GM12878 (cell line): ENCODE data around the gene PRKCB. TPM values are rescaled to one million over a fixed set of nuclear protein-coding genes. Genes with fewer than 3 reads are reported as not detected.

Source experiments
- ATAC-seq: fragments of 200-7000 bp; cut with Tn5 transposase; 3 replicates; pipeline ENCODE4 v1.9.1; 2020; ENCODE audit warnings: mild to moderate bottlenecking, moderate library complexity
- BruUV-seq: library from RNA; stranded (reverse); fragments of 400-500 nt; replicated peaks from 2 replicates; lab custom pipeline; 2021; lab: Mats Ljungman, UMichigan
- CTCF ChIA-PET: fragments of 300-600 bp; sonication (Branson Sonifier 250); formaldehyde crosslinking; extraction: SDS; loops from one replicate; lab custom pipeline; 2021; ENCODE audit warnings: inconsistent platforms; lab: Yijun Ruan, JAX
- POLR2A ChIA-PET: fragments of 350-600 bp; formaldehyde crosslinking; extraction: SDS; loops from one replicate; lab custom pipeline; 2021; ENCODE audit warnings: inconsistent platforms; lab: Charles Lee
- RAD21 ChIA-PET: fragments of 300-600 bp; sonication (Branson Sonifier 250); formaldehyde crosslinking; loops from one replicate; lab custom pipeline; 2023; ENCODE audit warnings: antibody characterized with exemption; ENCODE audit not compliant: unreplicated experiment; lab: Charles Lee
- SMC1A ChIA-PET: fragments of 300-600 bp; sonication (Branson Sonifier 250); formaldehyde crosslinking; loops from one replicate; lab custom pipeline; 2023; ENCODE audit not compliant: unreplicated experiment, uncharacterized antibody; lab: Charles Lee
- DNase-seq: peaks from one replicate; pipeline ENCODE4 v3.0.0-alpha.2; 2011; ENCODE audit warnings: low read depth, low spot score
- FAIRE-seq: peaks from 3 replicates; lab custom pipeline; 2011; peaks lifted over from hg19 to GRCh38; lab: Jason Lieb, UNC
- H2AFZ ChIP-seq: 2 replicates; pipeline ENCODE4 v1.6.0; 2011; ENCODE audit warnings: low read depth, low read length, control low read depth; ENCODE audit not compliant: control insufficient read depth
- H3K27ac ChIP-seq: 2 replicates; pipeline ENCODE4 v1.5.1; 2011; ENCODE audit warnings: control low read depth; ENCODE audit not compliant: control insufficient read depth, insufficient read depth
- H3K27me3 ChIP-seq, 2 experiments: replicated peaks in 1 of 2; 2 replicates each; pipeline versions ENCODE4 v1.6.0 to v1.6.1; 2011; ENCODE audit warnings: low read length in 1 of 2; ENCODE audit not compliant: control insufficient read depth in 2 of 2, insufficient read depth in 2 of 2
- H3K36me3 ChIP-seq, 2 experiments: 2 replicates each; pipeline ENCODE4 v1.5.1; 2011; ENCODE audit warnings: low read length in 1 of 2; ENCODE audit not compliant: control insufficient read depth in 2 of 2, insufficient read depth in 2 of 2
- H3K4me1 ChIP-seq: 2 replicates; pipeline ENCODE4 v1.6.1; 2011; ENCODE audit warnings: mild to moderate bottlenecking, low read length, moderate library complexity, mixed read lengths; ENCODE audit not compliant: control insufficient read depth, insufficient read depth
- H3K4me2 ChIP-seq: 2 replicates; pipeline ENCODE4 v1.6.0; 2011; ENCODE audit warnings: control low read depth; ENCODE audit not compliant: control insufficient read depth, insufficient read depth
- H3K4me3 ChIP-seq: fragments of 200-600 bp; sonication (generic); 2 replicates; pipeline ENCODE4 v1.5.1; 2016
- H3K79me2 ChIP-seq: 2 replicates; pipeline ENCODE4 v1.6.0; 2011; ENCODE audit warnings: low read length; ENCODE audit not compliant: control insufficient read depth, insufficient read depth
- H3K9ac ChIP-seq: 2 replicates; pipeline ENCODE4 v1.8.0; 2011; ENCODE audit warnings: low read length, control low read depth, mixed read lengths; ENCODE audit not compliant: control insufficient read depth, insufficient read depth
- H3K9me3 ChIP-seq: replicated peaks from 3 replicates; pipeline ENCODE4 v1.5.1; 2011; ENCODE audit warnings: mild to moderate bottlenecking, low read length; ENCODE audit not compliant: control insufficient read depth, insufficient read depth
- H4K20me1 ChIP-seq: 2 replicates; pipeline ENCODE4 v1.6.0; 2011; ENCODE audit not compliant: control insufficient read depth, insufficient read depth
- EP300 ChIP-seq, 2 experiments: fragments of 150-350 bp in 1 of 2; IDR thresholded peaks; 2 replicates each; pipeline ENCODE4 v1.6.1; 2011 to 2012; ENCODE audit warnings: low read depth in 2 of 2, low read length in 2 of 2, borderline replicate concordance in 1 of 2, improper control_type of control experiment in 1 of 2, inconsistent platforms in 1 of 2; ENCODE audit not compliant: control insufficient read depth in 1 of 2
- GABPA ChIP-seq: IDR thresholded peaks from 2 replicates; pipeline ENCODE4 v1.6.1; 2014; ENCODE audit warnings: antibody characterized with exemption, low read depth, mild to moderate bottlenecking, inconsistent platforms
- HDAC2 ChIP-seq: fragments of 200-600 bp; sonication (generic); IDR thresholded peaks from 2 replicates; pipeline ENCODE4 v1.6.1; 2017
- RBBP5 ChIP-seq: fragments of 200-600 bp; sonication (generic); conservative IDR thresholded peaks from 2 replicates; pipeline ENCODE4 v1.6.1; 2016
- RFX5 ChIP-seq: IDR thresholded peaks from 2 replicates; pipeline ENCODE4 v1.6.1; 2011; ENCODE audit warnings: low read depth, low read length, improper control_type of control experiment
- SP1 ChIP-seq: IDR thresholded peaks from one replicate; pipeline ENCODE4 v1.6.1; 2011; ENCODE audit warnings: low read depth, low read length
- SPI1 ChIP-seq: IDR thresholded peaks from 2 replicates; pipeline ENCODE4 v1.6.1; 2011; ENCODE audit warnings: low read depth, mild to moderate bottlenecking, low read length, moderate library complexity, borderline replicate concordance; ENCODE audit not compliant: insufficient read depth
- TAF1 ChIP-seq: IDR thresholded peaks from 2 replicates; pipeline ENCODE4 v1.6.1; 2011; ENCODE audit warnings: mild to moderate bottlenecking, low read depth, low read length, borderline replicate concordance
- TCF7 ChIP-seq: IDR thresholded peaks from 2 replicates; pipeline ENCODE4 v1.6.1; 2014; ENCODE audit warnings: antibody characterized with exemption, borderline replicate concordance
- USF1 ChIP-seq: IDR thresholded peaks from 2 replicates; pipeline ENCODE4 v1.6.1; 2011; ENCODE audit warnings: borderline replicate concordance, low read depth, mild to moderate bottlenecking, moderate library complexity, mixed read lengths, low read length; ENCODE audit not compliant: insufficient read depth; ENCODE audit errors: extremely low read length
- ZSCAN29 ChIP-seq: fragments of 450-650 bp; IDR thresholded peaks from 2 replicates; pipeline ENCODE4 v1.6.1; 2017; ENCODE audit warnings: mild to moderate bottlenecking, moderate library complexity
- WGBS: methylation state at CpG from one replicate; pipeline ENCODE4 v1.1.6; 2016; ENCODE audit warnings: low lambda C conversion rate; ENCODE audit not compliant: insufficient replicate concordance, insufficient coverage; ENCODE audit errors: missing lambda C conversion rate; 5-methylcytosine and 5-hydroxymethylcytosine counted together
- in situ Hi-C: fragments of 300-500 bp; cut with MboI; formaldehyde crosslinking; loops from 9 replicates; pipeline ENCODE4 v1.14.3; 2018; ENCODE audit warnings: mixed read lengths
- intact Hi-C: fragments of 100-400 bp; cut with micrococcal nuclease; formaldehyde crosslinking; loops from one replicate; pipeline ENCODE4 v1.14.2; 2022; ENCODE audit not compliant: unreplicated experiment
- polyA plus RNA-seq, 11 experiments: library from polyadenylated mRNA; depleted of rRNA in 4 of 11; unstranded in 6 of 11; stranded (reverse) in 5 of 11; fragments of >200 nt; fragmentation: Nextera tagmentation in 4 of 11; fragmentation: Illumina TruSeq in 1 of 11; extraction: Ambion mirVana in 4 of 11; extraction: Trizol in 1 of 11; gene quantifications; 1 replicate in 1 of 11; 2 replicates in 10 of 11; pipeline versions ENCODE4 v1.2.1 to v1.2.3, GENCODE V29; 2011 to 2016; ENCODE audit warnings: inconsistent platforms in 2 of 11, missing spikeins in 2 of 11, low read depth in 1 of 11
- total RNA-seq, 4 experiments: library from RNA; depleted of rRNA in 3 of 4; stranded (reverse); fragments of >200 nt in 3 of 4; fragmentation: Illumina TruSeq in 1 of 4; extraction: Trizol in 1 of 4; gene quantifications; 2 replicates each; pipeline versions ENCODE4 v1.2.1 to v1.2.3, GENCODE V29; 2013 to 2021
- TF ChIP-seq, protein P1 (sequence below): fragments of 150-350 bp; IDR thresholded peaks from 2 replicates; pipeline ENCODE4 v1.6.1; 2016; ENCODE audit warnings: low read depth, low read length
- TF ChIP-seq, protein P2 (sequence below): fragments of 450-650 bp; IDR thresholded peaks from 2 replicates; pipeline ENCODE4 v1.6.1; 2017; ENCODE audit warnings: mild to moderate bottlenecking, moderate library complexity

PRKCB gene
- total and polyA plus RNA-seq, 10 of the 15 experiments (the other 5 are each of a cell fraction or from before 2014, with no cell fraction given), result 21.4 to 158 (median 97.3) TPM

- Histone ChIP-seq H3K4me2 (no peak overlapping the region), H2AFZ (no peak overlapping the region), H3K79me2 (no peaks in the 10 kb centered on the region), H3K27ac (no peak overlapping the region), H3K9ac (no peak overlapping the region), H3K4me3 (no peak overlapping the region)
- no peak for ATAC-seq
- POLR2A ChIA-PET, result interaction anchor here (0.7 kb wide), 1 partner anchor 332 kb away, joined by 3 read pairs; no protein-coding TSS in a partner anchor
- RAD21 ChIA-PET, result no interaction called here
- no peak for TF ChIP-seq ZSCAN29
- TF ChIP-seq USF1, result no peak
- no peak for TF ChIP-seq SPI1
- TF ChIP-seq SP1, result no peak
- TF ChIP-seq, protein P1, sequence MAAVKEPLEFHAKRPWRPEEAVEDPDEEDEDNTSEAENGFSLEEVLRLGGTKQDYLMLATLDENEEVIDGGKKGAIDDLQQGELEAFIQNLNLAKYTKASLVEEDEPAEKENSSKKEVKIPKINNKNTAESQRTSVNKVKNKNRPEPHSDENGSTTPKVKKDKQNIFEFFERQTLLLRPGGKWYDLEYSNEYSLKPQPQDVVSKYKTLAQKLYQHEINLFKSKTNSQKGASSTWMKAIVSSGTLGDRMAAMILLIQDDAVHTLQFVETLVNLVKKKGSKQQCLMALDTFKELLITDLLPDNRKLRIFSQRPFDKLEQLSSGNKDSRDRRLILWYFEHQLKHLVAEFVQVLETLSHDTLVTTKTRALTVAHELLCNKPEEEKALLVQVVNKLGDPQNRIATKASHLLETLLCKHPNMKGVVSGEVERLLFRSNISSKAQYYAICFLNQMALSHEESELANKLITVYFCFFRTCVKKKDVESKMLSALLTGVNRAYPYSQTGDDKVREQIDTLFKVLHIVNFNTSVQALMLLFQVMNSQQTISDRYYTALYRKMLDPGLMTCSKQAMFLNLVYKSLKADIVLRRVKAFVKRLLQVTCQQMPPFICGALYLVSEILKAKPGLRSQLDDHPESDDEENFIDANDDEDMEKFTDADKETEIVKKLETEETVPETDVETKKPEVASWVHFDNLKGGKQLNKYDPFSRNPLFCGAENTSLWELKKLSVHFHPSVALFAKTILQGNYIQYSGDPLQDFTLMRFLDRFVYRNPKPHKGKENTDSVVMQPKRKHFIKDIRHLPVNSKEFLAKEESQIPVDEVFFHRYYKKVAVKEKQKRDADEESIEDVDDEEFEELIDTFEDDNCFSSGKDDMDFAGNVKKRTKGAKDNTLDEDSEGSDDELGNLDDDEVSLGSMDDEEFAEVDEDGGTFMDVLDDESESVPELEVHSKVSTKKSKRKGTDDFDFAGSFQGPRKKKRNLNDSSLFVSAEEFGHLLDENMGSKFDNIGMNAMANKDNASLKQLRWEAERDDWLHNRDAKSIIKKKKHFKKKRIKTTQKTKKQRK, result no peak
- no peak for TF ChIP-seq HDAC2
- no peak for TF ChIP-seq TCF7
- TF ChIP-seq GABPA, result no peak
- TF ChIP-seq EP300 (IDR thresholded peaks at IDR 0.05; ENCODE audit: borderline replicate concordance in 1 of 2, control insufficient read depth in 1 of 2, low read depth in 2 of 2, low read length in 2 of 2), result no peak
- TF ChIP-seq, protein P2, sequence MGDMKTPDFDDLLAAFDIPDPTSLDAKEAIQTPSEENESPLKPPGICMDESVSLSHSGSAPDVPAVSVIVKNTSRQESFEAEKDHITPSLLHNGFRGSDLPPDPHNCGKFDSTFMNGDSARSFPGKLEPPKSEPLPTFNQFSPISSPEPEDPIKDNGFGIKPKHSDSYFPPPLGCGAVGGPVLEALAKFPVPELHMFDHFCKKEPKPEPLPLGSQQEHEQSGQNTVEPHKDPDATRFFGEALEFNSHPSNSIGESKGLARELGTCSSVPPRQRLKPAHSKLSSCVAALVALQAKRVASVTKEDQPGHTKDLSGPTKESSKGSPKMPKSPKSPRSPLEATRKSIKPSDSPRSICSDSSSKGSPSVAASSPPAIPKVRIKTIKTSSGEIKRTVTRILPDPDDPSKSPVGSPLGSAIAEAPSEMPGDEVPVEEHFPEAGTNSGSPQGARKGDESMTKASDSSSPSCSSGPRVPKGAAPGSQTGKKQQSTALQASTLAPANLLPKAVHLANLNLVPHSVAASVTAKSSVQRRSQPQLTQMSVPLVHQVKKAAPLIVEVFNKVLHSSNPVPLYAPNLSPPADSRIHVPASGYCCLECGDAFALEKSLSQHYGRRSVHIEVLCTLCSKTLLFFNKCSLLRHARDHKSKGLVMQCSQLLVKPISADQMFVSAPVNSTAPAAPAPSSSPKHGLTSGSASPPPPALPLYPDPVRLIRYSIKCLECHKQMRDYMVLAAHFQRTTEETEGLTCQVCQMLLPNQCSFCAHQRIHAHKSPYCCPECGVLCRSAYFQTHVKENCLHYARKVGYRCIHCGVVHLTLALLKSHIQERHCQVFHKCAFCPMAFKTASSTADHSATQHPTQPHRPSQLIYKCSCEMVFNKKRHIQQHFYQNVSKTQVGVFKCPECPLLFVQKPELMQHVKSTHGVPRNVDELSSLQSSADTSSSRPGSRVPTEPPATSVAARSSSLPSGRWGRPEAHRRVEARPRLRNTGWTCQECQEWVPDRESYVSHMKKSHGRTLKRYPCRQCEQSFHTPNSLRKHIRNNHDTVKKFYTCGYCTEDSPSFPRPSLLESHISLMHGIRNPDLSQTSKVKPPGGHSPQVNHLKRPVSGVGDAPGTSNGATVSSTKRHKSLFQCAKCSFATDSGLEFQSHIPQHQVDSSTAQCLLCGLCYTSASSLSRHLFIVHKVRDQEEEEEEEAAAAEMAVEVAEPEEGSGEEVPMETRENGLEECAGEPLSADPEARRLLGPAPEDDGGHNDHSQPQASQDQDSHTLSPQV, result no peak
- TF ChIP-seq RFX5, result no peak
- TF ChIP-seq RBBP5, result no peak
- TF ChIP-seq TAF1, result no peak
- TF ChIP-seq, all 136 proteins: peak for 0
- peaks cover 3% of the 10 kb centered on the region for H4K20me1 ChIP-seq
- SMC1A ChIA-PET, result interaction anchor here (1.1 kb wide), 1 partner anchor 157 kb away, joined by 3 read pairs; no protein-coding TSS in a partner anchor
- no peaks in the 10 kb centered on the region for H3K27me3 ChIP-seq
- DNase-seq (no peak), FAIRE-seq (no peak)
- no peaks in the 10 kb centered on the region for H3K9me3 ChIP-seq
- CTCF ChIA-PET, result no interaction called here
- intact Hi-C loops, result no loop called here
- peaks cover 7 to 41% of the 10 kb centered on the region in 2 experiments for H3K36me3 ChIP-seq
- in situ Hi-C loops, result no loop called here
- BruUV-seq, result no TSS peak
- 87% methylated on average over 5 of the region's 5 CpGs for WGBS
- no peaks in the 10 kb centered on the region for H3K4me1 ChIP-seq
Observed at GRCh38 chr16:24051125-24051524, 215.3 kb downstream of the PRKCB start.
